NOMO-1 treated with dmso at 0.1 percent for 144 hours (cell line): ENCODE results near the gene AKAP7.
"Not testable (repeated sequence)": the region's sequence is repeated elsewhere in the genome, so short reads cannot be mapped to it uniquely, and the experiment has no call there.

ENCODE experiments used
- DNase-seq: peaks from one replicate; lab custom pipeline; 2025; ENCODE audit not compliant: unreplicated experiment; lab: John Stamatoyannopoulos, UW

The AKAP7 gene

GRCh38 chr6:131290955-131291354 lies 155.7 kb downstream of the AKAP7 start:
- DNase-seq = no peak

- DNase-seq = no peak
Measured at GRCh38 chr6:131292145-131292938, 157.1 kb downstream of the AKAP7 start.

GRCh38 chr6:131293472-131293911 lies 158.2 kb downstream of the AKAP7 start:
- no peak for DNase-seq

- DNase-seq = no peak
Measured at GRCh38 chr6:131295081-131295480, 159.8 kb downstream of the AKAP7 start.

- DNase-seq = not testable (repeated sequence)
Measured at GRCh38 chr6:131300826-131301225, 165.6 kb downstream of the AKAP7 start.

- no peak for DNase-seq
Measured at GRCh38 chr6:131303338-131303930, 168.2 kb downstream of the AKAP7 start.

- DNase-seq = no peak
Measured at GRCh38 chr6:131305037-131305850, 170.0 kb downstream of the AKAP7 start.

- no peak for DNase-seq
Measured at GRCh38 chr6:131309437-131309836, 174.2 kb downstream of the AKAP7 start.

GRCh38 chr6:131314838-131315237 lies 179.6 kb downstream of the AKAP7 start:
- no peak for DNase-seq

- DNase-seq = no peak
Measured at GRCh38 chr6:131316654-131317053, 181.4 kb downstream of the AKAP7 start.

GRCh38 chr6:131317516-131317915 lies 182.2 kb downstream of the AKAP7 start:
- no peak for DNase-seq

GRCh38 chr6:131321589-131321988 lies 186.3 kb downstream of the AKAP7 start:
- no peak for DNase-seq

- DNase-seq = no peak
Measured at GRCh38 chr6:131322125-131322524, 186.9 kb downstream of the AKAP7 start.

- DNase-seq = not testable (repeated sequence)
Measured at GRCh38 chr6:131325669-131326068, 190.4 kb downstream of the AKAP7 start.

GRCh38 chr6:131328727-131329126 lies 193.5 kb downstream of the AKAP7 start:
- not testable (repeated sequence) for DNase-seq

- no peak for DNase-seq
Measured at GRCh38 chr6:131331151-131331550, 195.9 kb downstream of the AKAP7 start.

- DNase-seq = no peak
Measured at GRCh38 chr6:131331873-131332781, 196.9 kb downstream of the AKAP7 start.
